Ecto neural progenitor cell (in vitro differentiated cells): ENCODE measurements around the gene TMEM69.
"Not testable (repeated sequence)": the region's sequence is repeated elsewhere in the genome, so short reads cannot be mapped to it uniquely, and the experiment has no call there.

Experiments
- DNase-seq: peaks from one replicate; pipeline ENCODE4 v3.0.0-alpha.2; 2018; ENCODE audit warnings: low spot score

Gene TMEM69

GRCh38 chr1:45678489-45678888 is 9.5 kb upstream of the TMEM69 start:
- DNase-seq = no peak

- no peak for DNase-seq
Measured at GRCh38 chr1:45679123-45679522, 8.9 kb upstream of the TMEM69 start.

- no peak for DNase-seq
Measured at GRCh38 chr1:45682942-45683341, 5.0 kb upstream of the TMEM69 start.

GRCh38 chr1:45684402-45684801 is 3.6 kb upstream of the TMEM69 start:
- DNase-seq = no peak

- DNase-seq = no peak
Measured at GRCh38 chr1:45685308-45686014, 2.5 kb upstream of the TMEM69 start.

GRCh38 chr1:45686015-45686287 is 2.0 kb upstream of the TMEM69 start:
- no peak for DNase-seq

- peak; percentile 97 for DNase-seq
Measured at GRCh38 chr1:45686288-45687013, 1.5 kb upstream of the TMEM69 start, which contains the start of gene GPBP1L1. TSS of gene GPBP1L1 (minus strand) at chr1:45686533. CDS start at chr1:45659087, 27,446 bp downstream.

GRCh38 chr1:45687014-45687753 is 797 bp upstream of the TMEM69 start:
- DNase-seq = peak; percentile 97

- DNase-seq = not testable (repeated sequence)
Measured at GRCh38 chr1:45693811-45694210, 5.8 kb downstream of the TMEM69 start.

- DNase-seq = no peak
Measured at GRCh38 chr1:45694823-45695222, 6.8 kb downstream of the TMEM69 start.

GRCh38 chr1:45704637-45705036 is 16.7 kb downstream of the TMEM69 start:
- DNase-seq = no peak

GRCh38 chr1:45713711-45714110 is 25.7 kb downstream of the TMEM69 start:
- no peak for DNase-seq

- DNase-seq = no peak
Measured at GRCh38 chr1:45716700-45717099, 28.7 kb downstream of the TMEM69 start.

- not testable (repeated sequence) for DNase-seq
Measured at GRCh38 chr1:45717386-45717785, 29.4 kb downstream of the TMEM69 start.

- no peak for DNase-seq
Measured at GRCh38 chr1:45718289-45718688, 30.3 kb downstream of the TMEM69 start.

GRCh38 chr1:45721207-45721606 is 33.2 kb downstream of the TMEM69 start:
- no peak for DNase-seq

- DNase-seq = no peak
Measured at GRCh38 chr1:45722809-45723208, 34.8 kb downstream of the TMEM69 start.

- DNase-seq = no peak
Measured at GRCh38 chr1:45723248-45723930, 35.4 kb downstream of the TMEM69 start.

- not testable (repeated sequence) for DNase-seq
Measured at GRCh38 chr1:45726007-45726406, 38.0 kb downstream of the TMEM69 start.

- DNase-seq = no peak
Measured at GRCh38 chr1:45730075-45730779, 42.2 kb downstream of the TMEM69 start.

GRCh38 chr1:45730780-45731319 is 42.9 kb downstream of the TMEM69 start:
- no peak for DNase-seq

GRCh38 chr1:45739137-45739536 is 51.2 kb downstream of the TMEM69 start:
- no peak for DNase-seq
